Muscle of arm (tissue), 12 donors: ENCODE measurements around the gene C1QTNF12. TPM values are rescaled to one million over a fixed set of nuclear protein-coding genes. Genes with fewer than 3 reads are reported as not detected.
"Not testable (repeated sequence)": the region's sequence is repeated elsewhere in the genome, so short reads cannot be mapped to it uniquely, and the experiment has no call there.

Experiments
- DNase-seq: peaks from one replicate; pipeline ENCODE4 v3.0.0-alpha.2; 2013
- polyA plus RNA-seq, 12 donors: library from polyadenylated mRNA; unstranded; fragments of 120-200 nt; gene quantifications; one replicate each; pipeline ENCODE4 v1.2.1, GENCODE V29; 2013; ENCODE audit not compliant: insufficient read length in 12 of 12

The C1QTNF12 gene
- polyA plus RNA-seq, 12 donors: 2.0 to 5.4 (median 2.4) TPM; not detected in 2

DNA sequence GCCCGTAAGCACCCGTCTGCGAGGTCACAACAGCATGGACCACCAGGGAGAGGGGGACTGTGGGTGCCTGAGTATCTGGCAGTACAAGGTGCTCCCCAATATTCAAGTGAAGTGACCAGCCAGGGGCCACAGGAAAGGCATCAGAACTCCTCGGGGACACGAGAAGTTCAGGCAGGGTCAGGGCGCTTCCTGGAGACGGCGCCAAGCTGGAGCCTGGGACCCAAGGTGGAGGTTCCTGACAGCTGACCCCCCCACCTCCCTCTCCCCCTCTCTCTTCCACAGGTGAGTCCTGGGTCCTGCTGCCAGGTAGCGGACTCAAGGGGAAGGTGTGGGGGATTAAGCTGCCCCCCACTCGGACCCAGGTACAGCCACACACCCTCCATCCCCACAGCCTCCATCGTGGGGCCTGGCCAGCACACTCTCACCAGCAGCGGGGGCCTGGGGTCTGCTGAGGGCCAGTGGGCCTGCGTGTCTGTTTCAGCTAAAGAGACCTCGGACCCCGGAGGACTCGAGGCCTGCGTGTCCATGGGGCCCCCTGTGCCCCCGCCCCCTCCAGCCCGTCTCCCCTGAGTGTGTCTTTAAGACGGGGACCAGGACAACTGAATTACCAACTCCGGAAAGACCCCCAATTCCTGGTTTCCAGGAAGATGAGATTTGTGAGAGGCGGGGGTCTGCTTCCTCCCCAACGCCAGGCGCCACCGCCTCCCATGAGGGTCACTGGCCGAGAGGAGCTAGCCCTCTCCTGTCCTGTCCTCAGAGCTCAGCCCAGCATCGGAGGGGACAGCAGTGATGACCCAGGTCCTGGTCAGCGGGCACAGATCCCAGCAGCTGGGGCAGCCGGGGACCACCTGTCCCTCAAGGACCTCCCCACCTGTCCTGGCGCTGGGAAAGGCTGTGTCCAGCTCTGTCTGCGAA lies 46.3 kb downstream of the C1QTNF12 start:
- no peak for DNase-seq

- no peak for DNase-seq
Measured at GRCh38 chr1:1199141-1199960, 47.2 kb downstream of the C1QTNF12 start.

- DNase-seq: no peak
Measured at GRCh38 chr1:1198423-1199140, 47.9 kb downstream of the C1QTNF12 start.

GRCh38 chr1:1197551-1198422 lies 48.7 kb downstream of the C1QTNF12 start:
- DNase-seq: no peak

- no peak for DNase-seq
Measured at GRCh38 chr1:1197188-1197500, 49.4 kb downstream of the C1QTNF12 start.

- DNase-seq: no peak
Measured at GRCh38 chr1:1196431-1197187, 49.9 kb downstream of the C1QTNF12 start.

- DNase-seq: not testable (repeated sequence)
Measured at GRCh38 chr1:1195726-1196125, 50.8 kb downstream of the C1QTNF12 start.

GRCh38 chr1:1194723-1195122 lies 51.8 kb downstream of the C1QTNF12 start:
- no peak for DNase-seq

Other genes with a start within 250 kb of the C1QTNF12 start
- 10 to 100 TPM in 7 of 12 donors, 1 to 10 TPM in 4, not detected in 1; 6.4 to 34.3 (median 10.3) TPM for gene HES4, start 246.6 kb downstream of the C1QTNF12 start, polyA plus RNA-seq
- gene ISG15, start 233.2 kb downstream of the C1QTNF12 start, polyA plus RNA-seq: 10 to 100 TPM in 1 of 12 donors, 1 to 10 TPM in 10, not detected in 1; 5.0 to 28.8 (median 6.8) TPM
- gene AGRN, start 226.6 kb downstream of the C1QTNF12 start, polyA plus RNA-seq: 10 to 100 TPM in 11 of 12 donors, not detected in 1; 26.2 to 84.3 (median 35.7) TPM
- gene RNF223, start 172.4 kb downstream of the C1QTNF12 start, polyA plus RNA-seq: under 1 TPM in 5 of 12 donors, not detected in 7; 0.09 to 0.43 (median 0.13) TPM
- 10 to 100 TPM in 1 of 12 donors, 1 to 10 TPM in 10, not detected in 1; 3.5 to 11.4 (median 5.6) TPM for gene C1orf159, start 130.6 kb downstream of the C1QTNF12 start, polyA plus RNA-seq
- under 1 TPM in 7 of 12 donors, not detected in 5; 0.10 to 0.72 (median 0.33) TPM for gene TTLL10, start 72.8 kb downstream of the C1QTNF12 start, polyA plus RNA-seq
- 1 to 10 TPM in 9 of 12 donors, under 1 TPM in 1, not detected in 2; 0.87 to 4.2 (median 2.6) TPM for gene TNFRSF18, start 40.1 kb downstream of the C1QTNF12 start, polyA plus RNA-seq
- gene TNFRSF4, start 32.6 kb downstream of the C1QTNF12 start, polyA plus RNA-seq: 1 to 10 TPM in 10 of 12 donors, not detected in 2; 1.1 to 2.5 (median 1.7) TPM
- gene SDF4, start 14.7 kb downstream of the C1QTNF12 start, polyA plus RNA-seq: 100 to 1,000 TPM in 2 of 12 donors, 10 to 100 TPM in 9, not detected in 1; 71.1 to 160 (median 81.8) TPM
- 100 to 1,000 TPM in 1 of 12 donors, 10 to 100 TPM in 11; 12.3 to 155 (median 16.1) TPM for gene B3GALT6, start 14.5 kb downstream of the C1QTNF12 start, polyA plus RNA-seq
- gene UBE2J2, start 27.1 kb upstream of the C1QTNF12 start, polyA plus RNA-seq: 10 to 100 TPM in 11 of 12 donors, not detected in 1; 28.1 to 52.6 (median 37.7) TPM
- 10 to 100 TPM in 1 of 12 donors, 1 to 10 TPM in 10, not detected in 1; 2.4 to 10.0 (median 4.3) TPM for gene SCNN1D, start 33.7 kb upstream of the C1QTNF12 start, polyA plus RNA-seq
- 10 to 100 TPM in 11 of 12 donors, not detected in 1; 27.5 to 88.5 (median 36.2) TPM for gene ACAP3, start 61.2 kb upstream of the C1QTNF12 start, polyA plus RNA-seq
- gene PUSL1, start 61.9 kb upstream of the C1QTNF12 start, polyA plus RNA-seq: 1 to 10 TPM in 10 of 12 donors, not detected in 2; 3.3 to 8.0 (median 5.2) TPM
- 100 to 1,000 TPM in 2 of 12 donors, 10 to 100 TPM in 9, not detected in 1; 60.1 to 138 (median 75.5) TPM for gene INTS11, start 77.9 kb upstream of the C1QTNF12 start, polyA plus RNA-seq
- gene CPTP, start 78.1 kb upstream of the C1QTNF12 start, polyA plus RNA-seq: 10 to 100 TPM in 11 of 12 donors, not detected in 1; 10.5 to 22.7 (median 13.5) TPM
- 1 to 10 TPM in 10 of 12 donors, not detected in 2; 1.0 to 4.6 (median 2.1) TPM for gene TAS1R3, start 84.6 kb upstream of the C1QTNF12 start, polyA plus RNA-seq
- 10 to 100 TPM in 11 of 12 donors, not detected in 1; 24.2 to 54.3 (median 33.0) TPM for gene DVL1, start 102.7 kb upstream of the C1QTNF12 start, polyA plus RNA-seq
- gene MXRA8, start 111.8 kb upstream of the C1QTNF12 start, polyA plus RNA-seq: 100 to 1,000 TPM in 2 of 12 donors, 10 to 100 TPM in 9, not detected in 1; 48.9 to 192 (median 66.7) TPM
- 10 to 100 TPM in 11 of 12 donors, not detected in 1; 42.4 to 71.8 (median 52.7) TPM for gene AURKAIP1, start 128.5 kb upstream of the C1QTNF12 start, polyA plus RNA-seq
- gene CCNL2, start 152.6 kb upstream of the C1QTNF12 start, polyA plus RNA-seq: 100 to 1,000 TPM in 11 of 12 donors, not detected in 1; 116 to 262 (median 151) TPM
- 100 to 1,000 TPM in 9 of 12 donors, 10 to 100 TPM in 2, not detected in 1; 96.9 to 118 (median 106) TPM for gene MRPL20, start 160.6 kb upstream of the C1QTNF12 start, polyA plus RNA-seq
- 10 to 100 TPM in 10 of 12 donors, 1 to 10 TPM in 1, not detected in 1; 9.0 to 27.8 (median 13.8) TPM for gene ANKRD65, start 174.6 kb upstream of the C1QTNF12 start, polyA plus RNA-seq
- gene VWA1, start 189.0 kb upstream of the C1QTNF12 start, polyA plus RNA-seq: 100 to 1,000 TPM in 1 of 12 donors, 10 to 100 TPM in 11; 37.0 to 205 (median 46.0) TPM
- gene ATAD3C, start 203.0 kb upstream of the C1QTNF12 start, polyA plus RNA-seq: 1 to 10 TPM in 1 of 12 donors, under 1 TPM in 9, not detected in 2; 0.33 to 2.8 (median 0.64) TPM
- 10 to 100 TPM in 7 of 12 donors, 1 to 10 TPM in 4, not detected in 1; 5.7 to 50.0 (median 10.4) TPM for gene ATAD3B, start 225.0 kb upstream of the C1QTNF12 start, polyA plus RNA-seq